ENCODE data around the gene VPREB3. TPM values are rescaled to one million over a fixed set of nuclear protein-coding genes. Genes with fewer than 3 reads are reported as not detected.

The VPREB3 gene
- total and polyA plus RNA-seq, 4 donors = 0.69 to 3.2 (median 1.8) TPM; not detected in 1

- Histone ChIP-seq H3K36me3 (ENCODE audit: control insufficient read depth in 4 of 4, insufficient read depth in 3 of 4, low read depth in 1 of 4, low read length in 3 of 4) (peaks cover 5 to 26% (median 7%) of the 10 kb centered on the region in 4 donors), H3K9me3 (ENCODE audit: control insufficient read depth in 4 of 4, low read length in 3 of 4) (no peaks in the 10 kb centered on the region), H3K27me3 (ENCODE audit: control insufficient read depth in 4 of 4, insufficient read depth in 4 of 4, low read length in 3 of 4) (no peaks in the 10 kb centered on the region), H3K4me1 (ENCODE audit: control insufficient read depth in 4 of 4, insufficient read depth in 4 of 4, low read length in 3 of 4) (no peaks in the 10 kb centered on the region), H3K9ac (ENCODE audit: low read depth in 1 of 2, low read length in 2 of 2) (no peak overlapping the region), H3K4me3 (ENCODE audit: low read depth in 1 of 3, low read length in 3 of 3) (no peak overlapping the region), H3K27ac (ENCODE audit: low read depth in 1 of 2, low read length in 2 of 2) (no peak overlapping the region)
- WGBS = 66% methylated on average over 2 of the region's 2 CpGs
- no peak for DNase-seq (ENCODE audit: low spot score)
- TF ChIP-seq YY1 (IDR thresholded peaks at IDR 0.05) (no peak), RAD21 (IDR thresholded peaks at IDR 0.05) (no peak), REST (IDR thresholded peaks at IDR 0.05) (no peak), FOXA2 (IDR thresholded peaks at IDR 0.05) (no peak), ZBTB33 (IDR thresholded peaks at IDR 0.05) (no peak), MAX (IDR thresholded peaks at IDR 0.05) (no peak), GABPA (IDR thresholded peaks at IDR 0.05 in 1 of 2, conservative IDR thresholded peaks at IDR 0.05 in 1 of 2) (no peak), NR2F2 (IDR thresholded peaks at IDR 0.05) (no peak)
Measured at GRCh38 chr22:23743303-23743705, 10.9 kb downstream of the VPREB3 start.

GRCh38 chr22:23742505-23743264 lies 11.5 kb downstream of the VPREB3 start:
- H3K9ac ChIP-seq (ENCODE audit: low read depth in 1 of 2, low read length in 2 of 2) = no peak overlapping the region
- no peaks in the 10 kb centered on the region for H3K27me3 ChIP-seq (ENCODE audit: control insufficient read depth in 4 of 4, insufficient read depth in 4 of 4, low read length in 3 of 4)
- H3K27ac ChIP-seq (ENCODE audit: low read depth in 1 of 2, low read length in 2 of 2) = no peak overlapping the region
- H3K4me1 ChIP-seq (ENCODE audit: control insufficient read depth in 4 of 4, insufficient read depth in 4 of 4, low read length in 3 of 4) = no peaks in the 10 kb centered on the region
- no peak overlapping the region for H3K4me3 ChIP-seq (ENCODE audit: low read depth in 1 of 3, low read length in 3 of 3)
- TF ChIP-seq GABPA (IDR thresholded peaks at IDR 0.05 in 1 of 2, conservative IDR thresholded peaks at IDR 0.05 in 1 of 2) = no peak
- TF ChIP-seq JUND (IDR thresholded peaks at IDR 0.05) = no peak
- TF ChIP-seq ZBTB33 (IDR thresholded peaks at IDR 0.05) = no peak
- H3K36me3 ChIP-seq (ENCODE audit: control insufficient read depth in 4 of 4, insufficient read depth in 3 of 4, low read depth in 1 of 4, low read length in 3 of 4) = peaks cover 5 to 26% (median 8%) of the 10 kb centered on the region in 4 donors
- no peaks in the 10 kb centered on the region for H3K9me3 ChIP-seq (ENCODE audit: control insufficient read depth in 4 of 4, low read length in 3 of 4)
- no peak for DNase-seq (ENCODE audit: low spot score)
- 79% methylated on average over 7 of the region's 7 CpGs for WGBS
